ENCODE measurements around the gene FARP2. TPM values are rescaled to one million over a fixed set of nuclear protein-coding genes. Genes with fewer than 3 reads are reported as not detected.

Gene FARP2
- total and polyA plus RNA-seq, 2 experiments from 2014 or later: 16.0 to 22.6 TPM

DNA sequence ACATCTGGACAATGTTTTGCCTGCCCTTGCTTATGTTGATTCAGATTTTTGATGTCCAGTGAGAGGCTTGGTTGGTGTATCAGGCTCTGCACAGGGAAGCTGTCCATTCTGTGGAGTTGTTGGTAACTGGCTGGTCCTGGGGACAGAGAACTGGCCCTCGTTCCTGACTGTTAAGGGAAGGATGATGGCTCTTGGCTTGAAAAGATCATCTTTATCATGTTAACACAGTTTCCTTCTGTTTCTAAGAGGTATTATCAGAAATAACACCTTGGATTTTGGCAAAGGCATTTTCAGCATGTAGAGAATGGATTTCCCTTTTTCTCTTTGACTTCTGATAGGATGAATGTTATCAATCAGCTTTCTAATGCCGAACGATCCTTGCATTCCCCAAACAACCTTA is 133.0 kb downstream of the FARP2 start (continued):
- TF ChIP-seq, protein P1, sequence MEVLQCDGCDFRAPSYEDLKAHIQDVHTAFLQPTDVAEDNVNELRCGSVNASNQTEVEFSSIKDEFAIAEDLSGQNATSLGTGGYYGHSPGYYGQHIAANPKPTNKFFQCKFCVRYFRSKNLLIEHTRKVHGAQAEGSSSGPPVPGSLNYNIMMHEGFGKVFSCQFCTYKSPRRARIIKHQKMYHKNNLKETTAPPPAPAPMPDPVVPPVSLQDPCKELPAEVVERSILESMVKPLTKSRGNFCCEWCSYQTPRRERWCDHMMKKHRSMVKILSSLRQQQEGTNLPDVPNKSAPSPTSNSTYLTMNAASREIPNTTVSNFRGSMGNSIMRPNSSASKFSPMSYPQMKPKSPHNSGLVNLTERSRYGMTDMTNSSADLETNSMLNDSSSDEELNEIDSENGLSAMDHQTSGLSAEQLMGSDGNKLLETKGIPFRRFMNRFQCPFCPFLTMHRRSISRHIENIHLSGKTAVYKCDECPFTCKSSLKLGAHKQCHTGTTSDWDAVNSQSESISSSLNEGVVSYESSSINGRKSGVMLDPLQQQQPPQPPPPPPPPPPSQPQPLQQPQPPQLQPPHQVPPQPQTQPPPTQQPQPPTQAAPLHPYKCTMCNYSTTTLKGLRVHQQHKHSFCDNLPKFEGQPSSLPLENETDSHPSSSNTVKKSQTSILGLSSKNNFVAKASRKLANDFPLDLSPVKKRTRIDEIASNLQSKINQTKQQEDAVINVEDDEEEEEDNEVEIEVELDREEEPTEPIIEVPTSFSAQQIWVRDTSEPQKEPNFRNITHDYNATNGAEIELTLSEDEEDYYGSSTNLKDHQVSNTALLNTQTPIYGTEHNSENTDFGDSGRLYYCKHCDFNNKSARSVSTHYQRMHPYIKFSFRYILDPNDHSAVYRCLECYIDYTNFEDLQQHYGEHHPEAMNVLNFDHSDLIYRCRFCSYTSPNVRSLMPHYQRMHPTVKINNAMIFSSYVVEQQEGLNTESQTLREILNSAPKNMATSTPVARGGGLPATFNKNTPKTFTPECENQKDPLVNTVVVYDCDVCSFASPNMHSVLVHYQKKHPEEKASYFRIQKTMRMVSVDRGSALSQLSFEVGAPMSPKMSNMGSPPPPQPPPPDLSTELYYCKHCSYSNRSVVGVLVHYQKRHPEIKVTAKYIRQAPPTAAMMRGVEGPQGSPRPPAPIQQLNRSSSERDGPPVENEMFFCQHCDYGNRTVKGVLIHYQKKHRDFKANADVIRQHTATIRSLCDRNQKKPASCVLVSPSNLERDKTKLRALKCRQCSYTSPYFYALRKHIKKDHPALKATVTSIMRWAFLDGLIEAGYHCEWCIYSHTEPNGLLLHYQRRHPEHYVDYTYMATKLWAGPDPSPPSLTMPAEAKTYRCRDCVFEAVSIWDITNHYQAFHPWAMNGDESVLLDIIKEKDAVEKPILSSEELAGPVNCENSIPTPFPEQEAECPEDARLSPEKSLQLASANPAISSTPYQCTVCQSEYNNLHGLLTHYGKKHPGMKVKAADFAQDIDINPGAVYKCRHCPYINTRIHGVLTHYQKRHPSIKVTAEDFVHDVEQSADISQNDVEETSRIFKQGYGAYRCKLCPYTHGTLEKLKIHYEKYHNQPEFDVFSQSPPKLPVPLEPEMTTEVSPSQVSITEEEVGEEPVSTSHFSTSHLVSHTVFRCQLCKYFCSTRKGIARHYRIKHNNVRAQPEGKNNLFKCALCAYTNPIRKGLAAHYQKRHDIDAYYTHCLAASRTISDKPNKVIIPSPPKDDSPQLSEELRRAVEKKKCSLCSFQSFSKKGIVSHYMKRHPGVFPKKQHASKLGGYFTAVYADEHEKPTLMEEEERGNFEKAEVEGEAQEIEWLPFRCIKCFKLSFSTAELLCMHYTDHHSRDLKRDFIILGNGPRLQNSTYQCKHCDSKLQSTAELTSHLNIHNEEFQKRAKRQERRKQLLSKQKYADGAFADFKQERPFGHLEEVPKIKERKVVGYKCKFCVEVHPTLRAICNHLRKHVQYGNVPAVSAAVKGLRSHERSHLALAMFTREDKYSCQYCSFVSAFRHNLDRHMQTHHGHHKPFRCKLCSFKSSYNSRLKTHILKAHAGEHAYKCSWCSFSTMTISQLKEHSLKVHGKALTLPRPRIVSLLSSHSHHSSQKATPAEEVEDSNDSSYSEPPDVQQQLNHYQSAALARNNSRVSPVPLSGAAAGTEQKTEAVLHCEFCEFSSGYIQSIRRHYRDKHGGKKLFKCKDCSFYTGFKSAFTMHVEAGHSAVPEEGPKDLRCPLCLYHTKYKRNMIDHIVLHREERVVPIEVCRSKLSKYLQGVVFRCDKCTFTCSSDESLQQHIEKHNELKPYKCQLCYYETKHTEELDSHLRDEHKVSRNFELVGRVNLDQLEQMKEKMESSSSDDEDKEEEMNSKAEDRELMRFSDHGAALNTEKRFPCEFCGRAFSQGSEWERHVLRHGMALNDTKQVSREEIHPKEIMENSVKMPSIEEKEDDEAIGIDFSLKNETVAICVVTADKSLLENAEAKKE (CRISPR knock-in tag; IDR thresholded peaks at IDR 0.05): no peak
- TF ChIP-seq, protein P2, sequence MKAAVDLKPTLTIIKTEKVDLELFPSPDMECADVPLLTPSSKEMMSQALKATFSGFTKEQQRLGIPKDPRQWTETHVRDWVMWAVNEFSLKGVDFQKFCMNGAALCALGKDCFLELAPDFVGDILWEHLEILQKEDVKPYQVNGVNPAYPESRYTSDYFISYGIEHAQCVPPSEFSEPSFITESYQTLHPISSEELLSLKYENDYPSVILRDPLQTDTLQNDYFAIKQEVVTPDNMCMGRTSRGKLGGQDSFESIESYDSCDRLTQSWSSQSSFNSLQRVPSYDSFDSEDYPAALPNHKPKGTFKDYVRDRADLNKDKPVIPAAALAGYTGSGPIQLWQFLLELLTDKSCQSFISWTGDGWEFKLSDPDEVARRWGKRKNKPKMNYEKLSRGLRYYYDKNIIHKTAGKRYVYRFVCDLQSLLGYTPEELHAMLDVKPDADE (IDR thresholded peaks at IDR 0.05): no peak
- TF ChIP-seq EZH2phosphoT487 (IDR thresholded peaks at IDR 0.05; ENCODE audit: unreplicated experiment): no peak
- no peak for TF ChIP-seq ZNF331 (CRISPR knock-in tag; IDR thresholded peaks at IDR 0.05; ENCODE audit: low read depth)
- no peak for TF ChIP-seq CREB1 (CRISPR knock-in tag; IDR thresholded peaks at IDR 0.05; ENCODE audit: low read depth)
- no peak for TF ChIP-seq ZNF114 (CRISPR knock-in tag; IDR thresholded peaks at IDR 0.05)
- no peak for TF ChIP-seq EZH2 (IDR thresholded peaks at IDR 0.05; ENCODE audit: low read depth, unreplicated experiment)
- no peak for TF ChIP-seq JUNB (IDR thresholded peaks at IDR 0.05; ENCODE audit: unreplicated experiment)

Data from GM23338 (cell line).